BLaER1 treated with 17β-estradiol and CSF1 and Interleukin-3, amounts not matched to agents 10 nM and 100 nM (cell line): Measurements from ENCODE around the gene B9D2.
"Not testable (repeated sequence)": the region's sequence is repeated elsewhere in the genome, so short reads cannot be mapped to it uniquely, and the experiment has no call there.

Source experiments
- H3K27ac ChIP-seq, 11 experiments: shearing (Covaris generic); formaldehyde crosslinking; 2 replicates each; pipeline ENCODE4 v1.8.1; 2022
- H3K27me3 ChIP-seq, 11 experiments: shearing (Covaris generic); formaldehyde crosslinking; 2 replicates each; pipeline ENCODE4 v1.8.1; 2022
- H3K36me3 ChIP-seq, 11 experiments: shearing (Covaris generic); formaldehyde crosslinking; 2 replicates each; pipeline ENCODE4 v1.8.1; 2022
- H3K4me1 ChIP-seq, 10 experiments: shearing (Covaris generic); formaldehyde crosslinking; 2 replicates each; pipeline ENCODE4 v1.8.1; 2022
- H3K4me2 ChIP-seq, 11 experiments: shearing (Covaris generic); formaldehyde crosslinking; 2 replicates each; pipeline ENCODE4 v1.8.1; 2022
- H3K4me3 ChIP-seq, 10 experiments: shearing (Covaris generic); formaldehyde crosslinking; 2 replicates each; pipeline ENCODE4 v1.8.1; 2022
- H3K9ac ChIP-seq, 11 experiments: shearing (Covaris generic); formaldehyde crosslinking; 2 replicates each; pipeline ENCODE4 v1.8.1; 2022
- H3K9me3 ChIP-seq, 11 experiments: shearing (Covaris generic); formaldehyde crosslinking; replicated peaks in 1 of 11; 2 replicates each; pipeline ENCODE4 v1.8.1; 2022
- H4K20me1 ChIP-seq, 11 experiments: shearing (Covaris generic); formaldehyde crosslinking; 2 replicates each; pipeline ENCODE4 v1.8.1; 2022
- Cebpa-rat ChIP-seq, 11 experiments: shearing (Covaris generic); IDR thresholded peaks; 2 replicates each; pipeline ENCODE4 v1.8.1; 2022

The B9D2 gene

GRCh38 chr19:41377977-41378709, 14.2 kb upstream of the B9D2 start:
- Histone ChIP-seq H3K9me3 (no peaks in the 10 kb centered on the region), H4K20me1 (peaks cover 0 to 5% (median 0%) of the 10 kb centered on the region in 11 experiments; a peak in 5 of 22 replicates), H3K4me1 (peaks cover 34 to 60% (median 50%) of the 10 kb centered on the region in 10 experiments), H3K4me3 (no peak overlapping the region), H3K36me3 (peaks cover 9 to 34% (median 17%) of the 10 kb centered on the region in 11 experiments; a peak in 16 of 22 replicates), H3K9ac (peak overlapping the region; percentile 15 to 58 (median 47); a peak in 17 of 22 replicates), H3K27ac (peak overlapping the region; percentile 14 to 74 (median 67); a peak in 20 of 22 replicates), H3K27me3 (peaks cover 0 to 7% (median 0%) of the 10 kb centered on the region in 11 experiments; a peak in 4 of 22 replicates), H3K4me2 (peak overlapping the region; percentile 51 to 79 (median 66))
- TF ChIP-seq Cebpa-rat (IDR thresholded peaks at IDR 0.05) = no peak

GRCh38 chr19:41376998-41377365, 13.0 kb upstream of the B9D2 start:
- TF ChIP-seq Cebpa-rat (IDR thresholded peaks at IDR 0.05) = no peak

GRCh38 chr19:41376241-41376997, 12.5 kb upstream of the B9D2 start, which contains the start of gene TMEM91:
TSS of gene TMEM91 (plus strand) at chr19:41376533. CDS start at chr19:41378310, 1,777 bp downstream.
- H3K27ac ChIP-seq = peak within 1 kb of the TSS; percentile 29 to 67 (median 48); a peak in 18 of 22 replicates
- H3K4me3 ChIP-seq = peak within 1 kb of the TSS; percentile 38 to 71 (median 56); a peak in 19 of 20 replicates
- H3K9ac ChIP-seq = peak within 1 kb of the TSS; percentile 39 to 79 (median 65); a peak in 20 of 22 replicates
- H3K36me3 ChIP-seq = peaks cover 0 to 16% (median 4%) of the 10 kb centered on the region in 11 experiments; a peak in 7 of 22 replicates
- TF ChIP-seq Cebpa-rat (IDR thresholded peaks at IDR 0.05) = peak in 6 of 11 experiments; percentile 6 to 58 (median 49); a peak in 7 of 22 replicates
- H4K20me1 ChIP-seq = peaks cover 0 to 5% (median 0%) of the 10 kb centered on the region in 11 experiments; a peak in 4 of 22 replicates
- H3K27me3 ChIP-seq = peaks cover 0 to 7% (median 0%) of the 10 kb centered on the region in 11 experiments; a peak in 4 of 22 replicates
- no peaks in the 10 kb centered on the region for H3K9me3 ChIP-seq
- H3K4me1 ChIP-seq = peaks cover 34 to 75% (median 62%) of the 10 kb centered on the region in 10 experiments
- peak within 1 kb of the TSS; percentile 51 to 80 (median 66) for H3K4me2 ChIP-seq

More at GRCh38 chr19:41376998-41377365, 13.0 kb upstream of the B9D2 start:
- Histone ChIP-seq H4K20me1 (peaks cover 0 to 5% (median 0%) of the 10 kb centered on the region in 11 experiments; a peak in 4 of 22 replicates), H3K9ac (peak overlapping the region in 10 of 11 experiments; percentile 7 to 79 (median 66); a peak in 15 of 22 replicates), H3K27ac (peak overlapping the region in 8 of 11 experiments; percentile 34 to 67 (median 54); a peak in 12 of 22 replicates), H3K4me3 (peak overlapping the region in 7 of 10 experiments; percentile 52 to 71 (median 57); a peak in 14 of 20 replicates), H3K4me2 (peak overlapping the region; percentile 51 to 80 (median 66)), H3K27me3 (peaks cover 0 to 7% (median 0%) of the 10 kb centered on the region in 11 experiments; a peak in 4 of 22 replicates), H3K36me3 (peaks cover 1 to 22% (median 6%) of the 10 kb centered on the region in 11 experiments; a peak in 12 of 22 replicates), H3K9me3 (no peaks in the 10 kb centered on the region), H3K4me1 (peaks cover 34 to 70% (median 59%) of the 10 kb centered on the region in 10 experiments)

- TF ChIP-seq Cebpa-rat (IDR thresholded peaks at IDR 0.05) = no peak
- H3K4me3 ChIP-seq = no peak overlapping the region
- no peak overlapping the region; a peak in 1 of 22 replicates for H3K27ac ChIP-seq
- peaks cover 0 to 5% (median 0%) of the 10 kb centered on the region in 11 experiments; a peak in 4 of 22 replicates for H4K20me1 ChIP-seq
- no peak overlapping the region for H3K9ac ChIP-seq
- peaks cover 27 to 66% (median 55%) of the 10 kb centered on the region in 10 experiments for H3K4me1 ChIP-seq
- peaks cover 0 to 7% (median 0%) of the 10 kb centered on the region in 11 experiments; a peak in 4 of 22 replicates for H3K27me3 ChIP-seq
- H3K36me3 ChIP-seq = peaks cover 0 to 14% (median 3%) of the 10 kb centered on the region in 11 experiments; a peak in 2 of 22 replicates
- H3K9me3 ChIP-seq = no peaks in the 10 kb centered on the region
- H3K4me2 ChIP-seq = no peak overlapping the region
Measured at GRCh38 chr19:41373993-41374392, 10.0 kb upstream of the B9D2 start.

GRCh38 chr19:41372501-41372900, 8.6 kb upstream of the B9D2 start:
- no peak overlapping the region for H3K9ac ChIP-seq
- peaks cover 0 to 7% (median 0%) of the 10 kb centered on the region in 11 experiments; a peak in 4 of 22 replicates for H3K27me3 ChIP-seq
- H3K4me2 ChIP-seq = peak overlapping the region in 3 of 11 experiments; percentile 0 to 6 (median 1); a peak in 4 of 22 replicates
- no peaks in the 10 kb centered on the region for H3K9me3 ChIP-seq
- no peak overlapping the region for H3K4me3 ChIP-seq
- no peak for TF ChIP-seq Cebpa-rat (IDR thresholded peaks at IDR 0.05)
- 0 out of 22 replicates have a peak overlapping the region, but pooled peaks of 1 of the 11 experiments have one; percentile 45 for H3K27ac ChIP-seq
- peaks cover 0 to 14% (median 3%) of the 10 kb centered on the region in 11 experiments; a peak in 2 of 22 replicates for H3K36me3 ChIP-seq
- peaks cover 0 to 5% (median 0%) of the 10 kb centered on the region in 11 experiments; a peak in 3 of 22 replicates for H4K20me1 ChIP-seq
- peaks cover 25 to 64% (median 49%) of the 10 kb centered on the region in 10 experiments for H3K4me1 ChIP-seq

GRCh38 chr19:41371541-41371940, 7.6 kb upstream of the B9D2 start:
- Histone ChIP-seq H4K20me1 (peaks cover 0 to 5% (median 0%) of the 10 kb centered on the region in 11 experiments; a peak in 3 of 22 replicates), H3K36me3 (peaks cover 0 to 14% (median 3%) of the 10 kb centered on the region in 11 experiments; a peak in 2 of 22 replicates), H3K27ac (peak overlapping the region in 2 of 11 experiments; percentile 34 to 40; a peak in 1 of 22 replicates), H3K4me3 (no peak overlapping the region), H3K9me3 (no peaks in the 10 kb centered on the region), H3K27me3 (peaks cover 0 to 4% (median 0%) of the 10 kb centered on the region in 11 experiments; a peak in 4 of 22 replicates), H3K4me2 (0 out of 22 replicates have a peak overlapping the region, but pooled peaks of 1 of the 11 experiments have one; percentile 6), H3K9ac (no peak overlapping the region), H3K4me1 (peaks cover 20 to 64% (median 47%) of the 10 kb centered on the region in 10 experiments)
- no peak for TF ChIP-seq Cebpa-rat (IDR thresholded peaks at IDR 0.05)

GRCh38 chr19:41371119-41371518, 7.2 kb upstream of the B9D2 start:
- H3K4me2 ChIP-seq = peak overlapping the region in 4 of 11 experiments; percentile 5 to 41 (median 17); a peak in 4 of 22 replicates
- H3K36me3 ChIP-seq = peaks cover 0 to 14% (median 3%) of the 10 kb centered on the region in 11 experiments; a peak in 2 of 22 replicates
- not testable (repeated sequence) for H4K20me1 ChIP-seq, H3K9me3 ChIP-seq, H3K4me3 ChIP-seq, H3K27me3 ChIP-seq, H3K9ac ChIP-seq
- H3K27ac ChIP-seq = peak overlapping the region in 2 of 11 experiments; percentile 18 to 34; a peak in 1 of 22 replicates
- peaks cover 17 to 64% (median 46%) of the 10 kb centered on the region in 10 experiments for H3K4me1 ChIP-seq

- Histone ChIP-seq H3K27me3 (no peaks in the 10 kb centered on the region), H3K9ac (no peak overlapping the region), H3K4me3 (no peak overlapping the region), H4K20me1 (peaks cover 0 to 5% (median 0%) of the 10 kb centered on the region in 11 experiments; a peak in 3 of 22 replicates), H3K4me2 (no peak overlapping the region), H3K9me3 (no peaks in the 10 kb centered on the region), H3K27ac (no peak overlapping the region), H3K4me1 (peaks cover 21 to 68% (median 50%) of the 10 kb centered on the region in 10 experiments), H3K36me3 (peaks cover 0 to 11% (median 3%) of the 10 kb centered on the region in 11 experiments; a peak in 2 of 22 replicates)
- no peak for TF ChIP-seq Cebpa-rat (IDR thresholded peaks at IDR 0.05)
Measured at GRCh38 chr19:41369769-41370168, 5.8 kb upstream of the B9D2 start.
